PC-9 (cell line): ENCODE data around the gene FCGBP.

Source experiments
- EZH2 ChIP-seq: fragments of 200-600 bp; sonication (generic); IDR thresholded peaks from 2 replicates; pipeline ENCODE4 v1.8.0; 2017; ENCODE audit warnings: antibody characterized with exemption, low read depth
- TF ChIP-seq, protein P1 (sequence below): fragments of 200-600 bp; sonication (generic); conservative IDR thresholded peaks from 2 replicates; pipeline ENCODE4 v1.6.1; 2017; ENCODE audit warnings: mixed run types, antibody characterized with exemption, mild to moderate bottlenecking, moderate library complexity

- TF ChIP-seq, protein P1, sequence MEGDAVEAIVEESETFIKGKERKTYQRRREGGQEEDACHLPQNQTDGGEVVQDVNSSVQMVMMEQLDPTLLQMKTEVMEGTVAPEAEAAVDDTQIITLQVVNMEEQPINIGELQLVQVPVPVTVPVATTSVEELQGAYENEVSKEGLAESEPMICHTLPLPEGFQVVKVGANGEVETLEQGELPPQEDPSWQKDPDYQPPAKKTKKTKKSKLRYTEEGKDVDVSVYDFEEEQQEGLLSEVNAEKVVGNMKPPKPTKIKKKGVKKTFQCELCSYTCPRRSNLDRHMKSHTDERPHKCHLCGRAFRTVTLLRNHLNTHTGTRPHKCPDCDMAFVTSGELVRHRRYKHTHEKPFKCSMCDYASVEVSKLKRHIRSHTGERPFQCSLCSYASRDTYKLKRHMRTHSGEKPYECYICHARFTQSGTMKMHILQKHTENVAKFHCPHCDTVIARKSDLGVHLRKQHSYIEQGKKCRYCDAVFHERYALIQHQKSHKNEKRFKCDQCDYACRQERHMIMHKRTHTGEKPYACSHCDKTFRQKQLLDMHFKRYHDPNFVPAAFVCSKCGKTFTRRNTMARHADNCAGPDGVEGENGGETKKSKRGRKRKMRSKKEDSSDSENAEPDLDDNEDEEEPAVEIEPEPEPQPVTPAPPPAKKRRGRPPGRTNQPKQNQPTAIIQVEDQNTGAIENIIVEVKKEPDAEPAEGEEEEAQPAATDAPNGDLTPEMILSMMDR, result no peak
- TF ChIP-seq EZH2, result no peak
Measured at GRCh38 chr19:39913682-39914333, 20.6 kb downstream of the FCGBP start.
